ENCODE measurements around the gene HOXA6.

Gene HOXA6

DNA sequence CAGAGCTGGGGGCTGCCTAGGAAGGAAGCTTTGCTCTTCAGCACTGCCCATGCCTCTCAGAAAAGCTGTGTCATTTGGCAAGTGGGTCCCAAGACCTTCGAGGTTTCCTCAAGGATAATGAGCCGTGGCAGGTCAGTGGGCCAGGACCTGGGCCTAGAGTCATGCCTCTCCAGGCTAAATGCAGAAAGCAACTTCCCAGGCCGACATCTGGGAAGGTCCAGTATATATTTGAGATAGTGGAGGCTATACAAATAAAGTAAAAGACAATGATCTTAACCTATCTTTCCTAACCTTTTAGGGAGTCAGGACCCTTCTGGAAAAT, 28.9 kb upstream of the HOXA6 start:
- TF ChIP-seq TAF1 (IDR thresholded peaks at IDR 0.05; ENCODE audit: borderline replicate concordance, low read depth, low read length) (no peak), POLR2A (IDR thresholded peaks at IDR 0.05; ENCODE audit: low read depth, low read length) (no peak), POLR2AphosphoS5 (IDR thresholded peaks at IDR 0.05; ENCODE audit: low read depth, low read length) (no peak)
- DNase-seq (ENCODE audit: insufficient read length) (no peak), FAIRE-seq (no peak)

DNA sequence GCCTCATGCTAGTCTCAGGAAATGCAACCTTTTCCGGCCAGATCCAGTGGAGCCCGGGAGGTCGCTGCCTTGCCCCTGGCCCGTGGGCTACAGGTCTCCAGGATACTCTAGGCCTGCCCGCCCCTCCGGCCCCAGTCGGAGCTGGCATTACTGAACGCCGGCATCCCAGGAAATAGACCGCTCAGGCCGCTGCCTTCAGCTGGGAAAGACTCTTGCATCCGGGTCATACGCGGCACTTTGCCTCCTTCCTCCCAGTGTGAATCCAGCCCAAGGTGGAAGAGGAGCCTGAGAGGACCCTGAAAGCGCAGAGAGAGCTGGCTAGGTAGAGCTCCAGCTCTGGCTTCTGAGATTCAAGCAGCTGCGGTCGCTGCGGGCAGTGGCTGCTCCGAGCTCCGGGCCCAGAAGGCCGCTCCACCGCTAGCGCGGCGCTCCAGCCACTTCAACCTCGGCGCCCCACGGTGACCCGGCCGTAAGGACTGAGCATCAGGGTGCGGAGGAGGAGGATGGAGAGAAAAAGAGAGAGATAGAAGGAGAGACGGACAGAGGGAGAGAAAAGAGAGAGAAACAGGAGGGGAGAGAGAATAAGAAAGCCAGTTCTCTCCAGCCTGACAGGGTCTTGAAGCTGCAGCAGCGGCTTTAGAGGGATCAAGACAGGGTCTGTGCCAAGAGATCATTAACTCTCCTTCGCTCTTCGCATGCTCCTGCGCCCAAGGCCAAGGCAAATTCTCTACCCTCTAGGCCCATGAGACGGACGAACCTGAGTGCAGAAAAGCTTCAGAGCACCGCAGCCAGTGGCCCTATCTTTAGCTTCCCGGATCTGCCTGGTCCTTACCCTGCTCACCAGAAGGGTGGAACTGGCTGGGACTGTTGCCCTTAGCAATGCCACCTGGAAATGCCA, 28.3 kb upstream of the HOXA6 start:
- DNase-seq (ENCODE audit: insufficient read length), result no peak
- TF ChIP-seq TAF1 (IDR thresholded peaks at IDR 0.05; ENCODE audit: borderline replicate concordance, low read depth, low read length) (no peak), POLR2A (IDR thresholded peaks at IDR 0.05; ENCODE audit: low read depth, low read length) (no peak), POLR2AphosphoS5 (IDR thresholded peaks at IDR 0.05; ENCODE audit: low read depth, low read length) (no peak)
- FAIRE-seq, result no peak

GRCh38 chr7:27174874-27175625, 27.5 kb upstream of the HOXA6 start:
- TF ChIP-seq TAF1 (IDR thresholded peaks at IDR 0.05; ENCODE audit: borderline replicate concordance, low read depth, low read length) (no peak), POLR2A (IDR thresholded peaks at IDR 0.05; ENCODE audit: low read depth, low read length) (no peak), POLR2AphosphoS5 (IDR thresholded peaks at IDR 0.05; ENCODE audit: low read depth, low read length) (no peak)
- FAIRE-seq (no peak), DNase-seq (ENCODE audit: insufficient read length) (no peak)

- DNase-seq (ENCODE audit: insufficient read length) (no peak), FAIRE-seq (no peak)
- no peak for TF ChIP-seq POLR2A (IDR thresholded peaks at IDR 0.05; ENCODE audit: low read depth, low read length)
- TF ChIP-seq TAF1 (IDR thresholded peaks at IDR 0.05; ENCODE audit: borderline replicate concordance, low read depth, low read length), result no peak
- no peak for TF ChIP-seq POLR2AphosphoS5 (IDR thresholded peaks at IDR 0.05; ENCODE audit: low read depth, low read length)
These were observed 26.6 kb upstream of the HOXA6 start, which contains the start of gene HOXA10 for GRCh38 chr7:27173956-27174873. Gene HOXA10, minus strand, starts transcription at chr7:27174320. Its CDS starts 14 bp downstream, at chr7:27174306.

DNA sequence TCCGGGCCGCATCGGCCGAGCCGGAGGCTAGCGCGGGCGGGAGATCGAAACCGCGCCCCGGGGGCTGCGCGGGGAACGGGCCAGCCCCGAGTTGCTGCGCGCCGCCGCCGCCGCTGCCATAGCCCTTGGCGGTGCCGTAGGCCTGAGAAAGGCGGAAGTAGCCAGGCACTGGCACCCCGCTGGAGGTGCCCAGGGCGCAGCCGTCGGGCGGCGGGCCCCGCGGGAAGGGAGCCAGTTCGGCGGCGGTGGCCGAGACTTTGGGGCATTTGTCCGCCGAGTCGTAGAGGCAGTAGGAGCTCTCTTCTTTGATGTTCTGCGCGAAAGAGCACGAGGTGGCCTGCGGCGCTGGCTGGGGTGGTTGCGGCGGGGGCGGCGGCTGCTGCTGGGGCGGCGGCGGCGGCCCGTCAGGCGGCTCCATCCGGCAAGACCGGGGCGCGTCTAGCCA, 26.0 kb upstream of the HOXA6 start:
- TF ChIP-seq TAF1 (IDR thresholded peaks at IDR 0.05; ENCODE audit: borderline replicate concordance, low read depth, low read length), result no peak
- no peak for TF ChIP-seq POLR2A (IDR thresholded peaks at IDR 0.05; ENCODE audit: low read depth, low read length)
- no peak for TF ChIP-seq POLR2AphosphoS5 (IDR thresholded peaks at IDR 0.05; ENCODE audit: low read depth, low read length)
- DNase-seq (ENCODE audit: insufficient read length), result no peak
- FAIRE-seq, result no peak

- TF ChIP-seq TAF1 (IDR thresholded peaks at IDR 0.05; ENCODE audit: borderline replicate concordance, low read depth, low read length) (no peak), POLR2A (IDR thresholded peaks at IDR 0.05; ENCODE audit: low read depth, low read length) (no peak), POLR2AphosphoS5 (IDR thresholded peaks at IDR 0.05; ENCODE audit: low read depth, low read length) (no peak)
- FAIRE-seq (no peak), DNase-seq (ENCODE audit: insufficient read length) (no peak)
These were observed 25.4 kb upstream of the HOXA6 start for GRCh38 chr7:27172823-27173510.

DNA sequence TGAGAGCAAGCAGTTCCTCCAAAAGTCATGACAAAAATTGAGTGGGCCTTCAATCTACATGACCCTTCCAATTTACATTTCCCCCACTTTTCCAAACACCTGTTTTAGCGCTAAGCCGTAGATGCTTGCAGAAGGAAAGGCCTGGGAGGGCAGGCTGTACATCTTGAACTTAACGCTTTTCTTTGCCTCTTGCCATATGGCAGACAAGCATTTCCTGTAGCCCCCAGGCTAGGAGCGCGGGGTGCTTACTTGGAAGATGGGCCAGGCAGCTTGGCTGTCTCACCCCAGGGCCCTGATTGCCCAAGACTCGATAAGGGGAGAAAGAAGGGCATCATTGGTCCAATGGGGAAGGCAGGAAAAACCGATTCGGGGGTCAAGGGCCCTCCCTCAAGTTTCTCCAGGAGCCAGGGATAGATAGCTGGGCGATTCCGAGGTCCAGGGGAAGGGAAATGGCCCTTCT, 24.8 kb upstream of the HOXA6 start:
- TF ChIP-seq TAF1 (IDR thresholded peaks at IDR 0.05; ENCODE audit: borderline replicate concordance, low read depth, low read length) (no peak), POLR2AphosphoS5 (IDR thresholded peaks at IDR 0.05; ENCODE audit: low read depth, low read length) (no peak), POLR2A (IDR thresholded peaks at IDR 0.05; ENCODE audit: low read depth, low read length) (no peak)
- DNase-seq (ENCODE audit: insufficient read length), result no peak
- FAIRE-seq, result no peak

DNA sequence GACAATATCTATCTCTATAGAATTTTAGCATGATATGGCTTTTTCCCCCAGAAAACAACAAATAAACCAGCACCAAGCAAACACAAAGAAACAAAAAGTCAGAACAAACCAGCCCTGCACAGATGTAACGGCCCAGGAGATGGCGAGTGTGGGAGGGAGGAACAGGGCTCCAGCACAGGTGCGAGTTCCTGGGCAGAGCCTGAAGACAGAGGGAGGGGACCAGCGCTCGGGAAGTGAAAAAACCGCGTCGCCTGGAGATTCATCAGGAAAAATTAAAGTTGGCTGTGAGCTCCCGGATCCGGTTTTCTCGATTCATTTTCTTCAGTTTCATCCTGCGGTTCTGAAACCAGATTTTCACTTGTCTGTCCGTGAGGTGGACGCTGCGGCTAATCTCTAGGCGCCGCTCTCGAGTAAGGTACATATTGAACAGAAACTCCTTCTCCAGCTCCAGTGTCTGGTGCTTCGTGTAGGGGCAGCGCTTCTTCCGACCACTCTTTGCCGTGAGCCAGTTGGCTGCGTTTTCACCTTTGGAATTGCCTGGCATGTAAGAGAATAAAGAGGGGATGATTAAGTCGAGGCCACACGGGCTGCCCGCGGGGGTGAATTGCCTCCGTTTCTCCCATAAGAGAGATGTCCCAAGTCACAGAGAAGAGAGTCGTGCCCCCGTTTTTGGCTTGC, 24.2 kb upstream of the HOXA6 start:
- FAIRE-seq, result no peak
- no peak for TF ChIP-seq TAF1 (IDR thresholded peaks at IDR 0.05; ENCODE audit: borderline replicate concordance, low read depth, low read length)
- TF ChIP-seq POLR2AphosphoS5 (IDR thresholded peaks at IDR 0.05; ENCODE audit: low read depth, low read length), result no peak
- no peak for TF ChIP-seq POLR2A (IDR thresholded peaks at IDR 0.05; ENCODE audit: low read depth, low read length)
- DNase-seq (ENCODE audit: insufficient read length), result no peak

DNA sequence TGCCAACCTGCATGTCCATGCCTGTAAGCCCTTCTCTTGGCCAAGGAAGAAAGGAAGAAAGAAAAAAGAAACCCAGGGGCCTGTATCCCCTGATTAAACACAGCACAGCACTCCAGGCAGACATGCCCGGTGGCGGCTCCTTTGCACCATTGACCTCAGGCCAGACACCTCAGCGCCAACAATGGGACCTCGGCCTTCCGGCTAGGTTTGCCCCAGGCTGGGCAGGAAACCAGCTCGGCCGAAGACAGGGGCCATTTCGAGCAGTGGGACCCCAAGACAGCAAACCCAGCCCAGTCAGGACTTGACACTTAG, 23.7 kb upstream of the HOXA6 start:
- FAIRE-seq (no peak), DNase-seq (ENCODE audit: insufficient read length) (no peak)
- no peak for TF ChIP-seq POLR2AphosphoS5 (IDR thresholded peaks at IDR 0.05; ENCODE audit: low read depth, low read length)
- TF ChIP-seq POLR2A (IDR thresholded peaks at IDR 0.05; ENCODE audit: low read depth, low read length), result no peak
- no peak for TF ChIP-seq TAF1 (IDR thresholded peaks at IDR 0.05; ENCODE audit: borderline replicate concordance, low read depth, low read length)

Data from GM12892 (cell line).